GM12892 (cell line): ENCODE measurements around the gene RAPGEF2.

Source experiments
- POLR2A ChIP-seq: IDR thresholded peaks from 2 replicates; pipeline ENCODE4 v1.6.1; 2011; ENCODE audit warnings: low read depth, low read length, control low read depth
- POLR2AphosphoS5 ChIP-seq: IDR thresholded peaks from 2 replicates; pipeline ENCODE4 v1.6.1; 2011; ENCODE audit warnings: low read depth, low read length, control low read depth

DNA sequence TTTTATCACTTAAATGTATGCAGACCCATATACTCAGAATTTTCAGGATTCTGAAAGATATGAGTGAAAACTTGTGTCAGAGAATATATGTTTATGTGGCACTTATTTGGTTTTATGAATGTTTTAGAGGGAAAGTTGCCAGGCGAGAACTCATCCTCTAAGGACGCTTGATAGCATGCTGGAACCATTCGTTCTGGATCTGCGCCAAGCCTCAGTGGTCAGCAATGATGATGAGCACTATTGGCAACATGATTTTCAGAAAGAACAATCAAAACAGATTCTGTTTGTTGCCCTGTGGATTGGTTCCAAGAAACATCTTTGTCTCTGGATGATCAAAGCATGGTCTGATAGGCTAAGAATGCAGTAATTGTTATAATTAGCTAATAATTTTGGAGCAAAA is 32.1 kb upstream of the RAPGEF2 start:
- no peak for TF ChIP-seq POLR2AphosphoS5
- TF ChIP-seq POLR2A: no peak
